ENCODE results near the gene HOXB3.

The HOXB3 gene

DNA sequence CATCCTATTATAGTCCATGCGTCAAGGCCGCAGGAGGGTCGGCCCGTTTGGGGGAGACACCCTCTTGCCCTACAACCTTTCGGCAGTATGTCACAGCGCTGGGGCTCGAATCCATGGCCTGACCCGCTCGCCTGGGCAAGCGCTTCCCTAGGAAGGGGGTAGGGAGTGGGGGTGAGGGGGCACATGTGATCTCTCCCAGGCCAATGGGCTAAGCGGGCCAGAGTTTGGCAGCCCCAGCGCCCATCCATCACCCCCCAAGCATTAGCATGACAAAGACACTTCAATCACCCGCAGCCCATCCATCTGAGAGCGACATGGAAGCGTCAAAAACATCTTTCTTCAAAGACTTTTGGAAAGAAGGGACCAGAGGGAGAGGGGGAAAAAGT, 59.2 kb downstream of the HOXB3 start, which contains the start of gene HOXB1:
HOXB1 (minus strand) TSS at position 125 of the 386 bp plus-strand sequence; CDS start at position 18, 107 bp downstream.
- TF ChIP-seq CTCF (IDR thresholded peaks at IDR 0.05; ENCODE audit: borderline replicate concordance, insufficient read depth, low read depth, low read length): no peak
- no peak within 1 kb of the TSS for H3K4me3 ChIP-seq (ENCODE audit: low read depth, low read length)

DNA sequence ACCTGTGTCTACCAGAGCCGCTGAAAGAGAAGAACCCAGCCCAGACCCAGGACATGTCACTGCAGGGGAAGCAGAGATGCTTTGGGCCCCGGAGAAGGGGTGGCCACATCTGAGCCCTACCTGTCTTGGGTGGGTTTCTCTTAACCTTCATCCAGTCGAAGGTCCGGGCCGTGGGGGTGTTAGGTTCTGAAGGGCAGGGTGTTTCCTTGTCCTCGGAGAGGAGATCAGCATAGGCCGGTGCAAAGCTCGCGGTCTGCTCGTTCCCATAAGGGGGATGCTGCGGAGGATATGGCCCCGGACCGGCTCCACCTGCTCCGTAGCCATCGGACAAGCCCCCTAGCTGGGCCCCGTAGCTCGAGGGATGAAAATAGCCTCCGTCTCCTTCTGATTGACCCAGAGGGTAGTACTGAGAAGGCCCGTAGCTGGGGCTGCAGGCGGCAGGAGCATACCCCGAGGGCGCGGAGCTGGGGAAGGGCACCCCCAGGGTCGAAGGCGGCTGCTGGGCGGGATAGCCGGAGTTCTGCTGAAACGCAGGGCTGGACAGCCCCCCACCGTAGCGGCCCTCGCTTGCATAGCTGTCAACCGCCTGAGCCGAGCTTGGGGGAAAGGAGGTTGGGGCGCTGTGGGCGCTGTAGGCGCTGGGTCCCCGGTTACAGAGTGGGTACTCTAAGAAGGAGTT, 59.7 kb downstream of the HOXB3 start:
- no peak overlapping the region for H3K4me3 ChIP-seq (ENCODE audit: low read depth, low read length)
- TF ChIP-seq CTCF (IDR thresholded peaks at IDR 0.05; ENCODE audit: borderline replicate concordance, insufficient read depth, low read depth, low read length): no peak

DNA sequence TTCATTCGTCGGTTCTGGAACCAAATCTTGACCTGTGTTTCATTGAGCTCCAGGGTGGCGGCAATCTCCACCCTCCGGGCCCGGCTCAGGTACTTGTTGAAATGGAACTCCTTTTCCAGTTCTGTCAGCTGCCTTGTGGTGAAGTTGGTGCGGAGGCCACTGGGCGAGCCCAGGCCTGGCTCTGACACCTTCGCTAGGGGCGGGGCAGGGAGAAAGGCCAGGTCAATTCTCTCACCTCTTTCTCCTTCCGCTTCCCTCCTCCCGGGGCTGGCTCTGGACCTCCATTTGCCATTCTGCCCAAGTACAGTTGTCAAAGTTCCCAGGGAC, 60.4 kb downstream of the HOXB3 start:
- no peak for TF ChIP-seq CTCF (IDR thresholded peaks at IDR 0.05; ENCODE audit: borderline replicate concordance, insufficient read depth, low read depth, low read length)
- H3K4me3 ChIP-seq (ENCODE audit: low read depth, low read length): no peak overlapping the region

DNA sequence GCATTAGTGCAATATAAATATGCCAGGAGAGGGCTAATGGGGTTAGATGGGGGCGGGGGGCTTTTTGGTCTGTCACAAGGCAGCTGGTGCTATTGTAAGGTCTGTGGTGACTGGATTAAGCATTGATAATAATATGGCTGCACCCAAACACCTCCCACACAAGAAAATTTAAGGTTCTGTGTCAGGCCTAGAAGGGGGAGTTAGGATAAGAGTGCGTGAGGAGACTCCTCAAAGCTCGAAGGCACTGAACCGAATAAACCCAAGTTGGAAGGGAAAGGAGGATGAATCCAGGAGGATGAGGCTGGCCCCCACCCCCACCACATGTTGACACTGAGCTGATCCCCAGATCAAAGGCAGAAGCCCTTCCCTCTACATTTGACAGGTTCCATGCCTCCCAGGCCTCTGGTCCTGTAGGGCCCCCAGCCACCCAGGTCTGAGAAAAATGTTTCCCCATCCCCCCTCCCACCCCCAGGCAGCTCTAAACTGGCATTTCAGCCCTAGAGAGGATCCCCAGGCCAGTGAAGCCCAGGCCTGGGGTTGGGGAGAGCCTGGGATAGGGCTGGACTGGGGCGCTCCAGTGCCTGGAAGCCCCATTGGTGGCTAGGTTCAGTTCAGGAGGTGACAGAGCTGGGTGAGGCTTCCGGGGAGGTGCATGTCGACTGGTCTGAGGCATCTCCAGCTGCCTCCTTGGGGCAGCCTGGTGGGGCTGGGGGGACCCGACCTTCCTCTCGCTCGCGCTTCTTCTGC, 60.9 kb downstream of the HOXB3 start:
- TF ChIP-seq CTCF (IDR thresholded peaks at IDR 0.05; ENCODE audit: borderline replicate concordance, insufficient read depth, low read depth, low read length): no peak
- H3K4me3 ChIP-seq (ENCODE audit: low read depth, low read length): no peak overlapping the region

GRCh38 chr17:48528153-48528935, 61.7 kb downstream of the HOXB3 start:
- H3K4me3 ChIP-seq (ENCODE audit: low read depth, low read length): no peak overlapping the region
- TF ChIP-seq CTCF (IDR thresholded peaks at IDR 0.05; ENCODE audit: borderline replicate concordance, insufficient read depth, low read depth, low read length): no peak

DNA sequence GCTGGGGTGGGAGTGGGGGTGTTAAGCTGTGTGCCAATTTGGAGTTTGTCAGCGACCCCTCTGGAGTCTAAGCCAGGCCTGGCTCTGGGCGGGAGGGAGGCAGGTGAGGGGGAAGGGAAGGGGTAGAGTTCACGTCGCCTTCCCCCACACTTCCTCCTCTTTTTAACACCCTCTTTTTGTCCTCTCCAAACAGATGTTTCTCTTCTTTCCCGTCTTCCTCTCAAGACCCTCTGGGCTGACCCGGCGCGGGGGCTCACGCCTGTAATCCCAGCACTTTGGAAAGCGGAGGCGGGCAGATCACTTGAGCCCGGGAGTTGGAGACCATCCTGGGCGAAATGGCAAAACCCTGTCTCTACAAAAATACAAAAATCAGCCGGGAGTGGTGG, 62.5 kb downstream of the HOXB3 start:
- TF ChIP-seq CTCF (IDR thresholded peaks at IDR 0.05; ENCODE audit: borderline replicate concordance, insufficient read depth, low read depth, low read length): no peak
- no peak overlapping the region for H3K4me3 ChIP-seq (ENCODE audit: low read depth, low read length)

Data from GM12875 (cell line).